Astrocyte (in vitro differentiated cells and primary cell): ENCODE measurements around the gene PPM1L. TPM values are rescaled to one million over a fixed set of nuclear protein-coding genes. Genes with fewer than 3 reads are reported as not detected.

Experiments
- DNase-seq: peaks from one replicate; pipeline ENCODE4 v3.0.0-alpha.2; 2010; ENCODE audit warnings: low read depth
- FAIRE-seq: peaks from 2 replicates; lab custom pipeline; 2011; peaks lifted over from hg19 to GRCh38; lab: Jason Lieb, UNC
- H2AFZ ChIP-seq: 2 replicates; pipeline ENCODE4 v1.6.0; 2012; ENCODE audit warnings: low read depth, low read length, inconsistent platforms
- H3K27ac ChIP-seq: 2 replicates; pipeline ENCODE4 v1.5.1; 2011; ENCODE audit warnings: low read depth, low read length, inconsistent platforms
- H3K27me3 ChIP-seq: 2 replicates; pipeline ENCODE4 v1.6.0; 2011; ENCODE audit warnings: low read length, inconsistent platforms; ENCODE audit not compliant: insufficient read depth
- H3K36me3 ChIP-seq: 2 replicates; pipeline ENCODE4 v1.5.1; 2011; ENCODE audit warnings: low read length, inconsistent platforms; ENCODE audit not compliant: insufficient read depth
- H3K4me1 ChIP-seq: 2 replicates; pipeline ENCODE4 v1.5.1; 2011; ENCODE audit warnings: low read length, inconsistent platforms; ENCODE audit not compliant: insufficient read depth
- H3K4me2 ChIP-seq: 2 replicates; pipeline ENCODE4 v1.6.0; 2012; ENCODE audit warnings: low read length, inconsistent platforms
- H3K4me3 ChIP-seq: 2 replicates; pipeline ENCODE4 v1.5.1; 2011; ENCODE audit warnings: low read depth, mild to moderate bottlenecking, low read length, inconsistent platforms; ENCODE audit not compliant: insufficient read depth
- H3K79me2 ChIP-seq: 2 replicates; pipeline ENCODE4 v1.6.0; 2012; ENCODE audit warnings: mild to moderate bottlenecking, low read length, inconsistent platforms; ENCODE audit not compliant: insufficient read depth
- H3K9ac ChIP-seq: 2 replicates; pipeline ENCODE4 v1.6.0; 2012; ENCODE audit warnings: mild to moderate bottlenecking, low read length, inconsistent platforms
- H3K9me3 ChIP-seq: 2 replicates; pipeline ENCODE4 v1.5.1; 2012; ENCODE audit warnings: low read depth, mild to moderate bottlenecking, low read length, inconsistent platforms; ENCODE audit not compliant: insufficient read depth
- H4K20me1 ChIP-seq: 2 replicates; pipeline ENCODE4 v1.6.0; 2012; ENCODE audit warnings: low read length, inconsistent platforms; ENCODE audit not compliant: insufficient read depth
- H3K27ac Mint-ChIP-seq: one replicate; pipeline ENCODE4 v1.8.0; 2021; ENCODE audit warnings: mild to moderate bottlenecking, mixed read lengths; ENCODE audit not compliant: unreplicated experiment
- H3K27me3 Mint-ChIP-seq: one replicate; pipeline ENCODE4 v1.8.0; 2021; ENCODE audit warnings: low read depth, mixed read lengths; ENCODE audit not compliant: unreplicated experiment
- H3K36me3 Mint-ChIP-seq: one replicate; pipeline ENCODE4 v1.8.0; 2021; ENCODE audit warnings: low read depth, mixed read lengths; ENCODE audit not compliant: unreplicated experiment
- H3K4me1 Mint-ChIP-seq: one replicate; pipeline ENCODE4 v1.8.0; 2021; ENCODE audit warnings: low read depth, mixed read lengths; ENCODE audit not compliant: unreplicated experiment
- H3K4me3 Mint-ChIP-seq: one replicate; pipeline ENCODE4 v1.8.0; 2021; ENCODE audit warnings: mild to moderate bottlenecking, moderate library complexity, mixed read lengths; ENCODE audit not compliant: unreplicated experiment
- H3K9me3 Mint-ChIP-seq: one replicate; pipeline ENCODE4 v1.8.0; 2021; ENCODE audit warnings: mild to moderate bottlenecking, mixed read lengths; ENCODE audit not compliant: unreplicated experiment
- EZH2 ChIP-seq: IDR thresholded peaks from 2 replicates; pipeline ENCODE4 v1.6.1; 2012; ENCODE audit warnings: mild to moderate bottlenecking, low read length, inconsistent platforms; ENCODE audit not compliant: insufficient read depth
- total RNA-seq: library from RNA; stranded (reverse); gene quantifications from 2 replicates; pipeline ENCODE4 v1.2.1, GENCODE V29; 2021
- TF ChIP-seq, protein P1 (sequence below): IDR thresholded peaks from 2 replicates; pipeline ENCODE4 v1.5.1; 2011; ENCODE audit warnings: low read depth, mild to moderate bottlenecking, inconsistent platforms, low read length, moderate library complexity; ENCODE audit not compliant: insufficient read depth

Gene PPM1L
- total RNA-seq, 1 donor from 2014 or later, result 6.3 TPM

DNA sequence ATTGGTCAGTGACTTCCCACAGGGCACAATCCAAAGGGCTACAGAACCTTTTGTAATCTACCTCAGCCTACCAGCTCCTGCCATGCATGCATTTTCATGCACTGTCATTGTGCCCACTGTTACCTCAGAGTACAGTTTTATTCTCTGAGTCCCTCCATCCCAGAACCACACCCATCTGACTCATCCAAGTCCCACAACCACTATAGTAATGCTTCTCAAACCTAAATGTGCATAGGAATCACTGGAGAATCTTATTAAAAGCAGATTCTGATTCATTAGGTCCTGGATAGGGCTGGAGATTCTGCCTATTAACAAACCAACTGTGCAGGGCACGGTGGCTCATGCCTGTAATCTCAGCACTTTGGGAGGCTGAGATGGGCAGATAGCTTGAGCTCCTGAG lies 352.8 kb downstream of the PPM1L start:
- H3K36me3 ChIP-seq, result no peaks in the 10 kb centered on the region
- H3K9ac ChIP-seq, result no peak overlapping the region
- Mint-ChIP-seq H3K4me3 (no peak overlapping the region), H3K27ac (no peak overlapping the region), H3K27me3 (peaks cover 9% of the 10 kb centered on the region), H3K4me1 (peaks cover 2% of the 10 kb centered on the region), H3K36me3 (peaks cover 2% of the 10 kb centered on the region), H3K9me3 (peaks cover 3% of the 10 kb centered on the region)
- TF ChIP-seq EZH2, result no peak
- TF ChIP-seq, protein P1, sequence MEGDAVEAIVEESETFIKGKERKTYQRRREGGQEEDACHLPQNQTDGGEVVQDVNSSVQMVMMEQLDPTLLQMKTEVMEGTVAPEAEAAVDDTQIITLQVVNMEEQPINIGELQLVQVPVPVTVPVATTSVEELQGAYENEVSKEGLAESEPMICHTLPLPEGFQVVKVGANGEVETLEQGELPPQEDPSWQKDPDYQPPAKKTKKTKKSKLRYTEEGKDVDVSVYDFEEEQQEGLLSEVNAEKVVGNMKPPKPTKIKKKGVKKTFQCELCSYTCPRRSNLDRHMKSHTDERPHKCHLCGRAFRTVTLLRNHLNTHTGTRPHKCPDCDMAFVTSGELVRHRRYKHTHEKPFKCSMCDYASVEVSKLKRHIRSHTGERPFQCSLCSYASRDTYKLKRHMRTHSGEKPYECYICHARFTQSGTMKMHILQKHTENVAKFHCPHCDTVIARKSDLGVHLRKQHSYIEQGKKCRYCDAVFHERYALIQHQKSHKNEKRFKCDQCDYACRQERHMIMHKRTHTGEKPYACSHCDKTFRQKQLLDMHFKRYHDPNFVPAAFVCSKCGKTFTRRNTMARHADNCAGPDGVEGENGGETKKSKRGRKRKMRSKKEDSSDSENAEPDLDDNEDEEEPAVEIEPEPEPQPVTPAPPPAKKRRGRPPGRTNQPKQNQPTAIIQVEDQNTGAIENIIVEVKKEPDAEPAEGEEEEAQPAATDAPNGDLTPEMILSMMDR, result no peak
- H4K20me1 ChIP-seq, result no peaks in the 10 kb centered on the region
- H3K9me3 ChIP-seq, result peaks cover 2% of the 10 kb centered on the region
- no peak for FAIRE-seq
- H3K4me3 ChIP-seq, result no peak overlapping the region
- peaks cover 4% of the 10 kb centered on the region for H3K4me1 ChIP-seq
- no peak overlapping the region for H2AFZ ChIP-seq
- H3K27me3 ChIP-seq, result no peaks in the 10 kb centered on the region
- no peak overlapping the region for H3K4me2 ChIP-seq
- H3K79me2 ChIP-seq, result no peaks in the 10 kb centered on the region
- peak; percentile 39 for DNase-seq
- H3K27ac ChIP-seq, result no peak overlapping the region

DNA sequence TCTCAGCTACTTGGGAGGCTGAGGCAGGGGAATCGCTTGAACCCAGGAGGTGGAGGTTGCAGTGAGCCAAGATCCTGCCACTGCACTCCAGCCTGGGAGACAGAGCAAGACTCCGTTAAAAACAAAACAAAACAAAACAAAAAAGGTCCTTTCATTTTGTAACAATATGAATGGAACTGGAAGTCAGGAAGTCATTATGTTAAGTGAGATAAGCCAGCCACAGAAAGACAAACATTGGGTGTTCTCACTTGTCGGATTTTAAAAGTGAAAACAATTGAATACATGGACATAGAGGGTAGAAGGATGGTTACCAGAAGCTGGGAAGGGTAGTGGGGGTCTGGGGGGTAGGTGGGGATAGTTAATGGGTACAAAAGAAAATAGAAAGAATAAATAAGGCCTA lies 361.6 kb downstream of the PPM1L start:
- Histone ChIP-seq H3K27me3 (no peaks in the 10 kb centered on the region), H3K79me2 (no peaks in the 10 kb centered on the region), H3K9me3 (peaks cover 7% of the 10 kb centered on the region), H4K20me1 (no peaks in the 10 kb centered on the region), H3K4me1 (no peaks in the 10 kb centered on the region), H3K9ac (no peak overlapping the region), H3K36me3 (no peaks in the 10 kb centered on the region), H2AFZ (no peak overlapping the region), H3K27ac (no peak overlapping the region), H3K4me3 (no peak overlapping the region), H3K4me2 (no peak overlapping the region)
- FAIRE-seq (no peak), DNase-seq (no peak)
- H3K27me3 Mint-ChIP-seq, result no peaks in the 10 kb centered on the region
- H3K36me3 Mint-ChIP-seq, result peaks cover 4% of the 10 kb centered on the region
- peaks cover 33% of the 10 kb centered on the region for H3K9me3 Mint-ChIP-seq
- H3K4me1 Mint-ChIP-seq, result no peaks in the 10 kb centered on the region
- TF ChIP-seq, protein P1, result no peak
- TF ChIP-seq EZH2, result no peak
- no peak overlapping the region for H3K27ac Mint-ChIP-seq
- H3K4me3 Mint-ChIP-seq, result no peak overlapping the region

DNA sequence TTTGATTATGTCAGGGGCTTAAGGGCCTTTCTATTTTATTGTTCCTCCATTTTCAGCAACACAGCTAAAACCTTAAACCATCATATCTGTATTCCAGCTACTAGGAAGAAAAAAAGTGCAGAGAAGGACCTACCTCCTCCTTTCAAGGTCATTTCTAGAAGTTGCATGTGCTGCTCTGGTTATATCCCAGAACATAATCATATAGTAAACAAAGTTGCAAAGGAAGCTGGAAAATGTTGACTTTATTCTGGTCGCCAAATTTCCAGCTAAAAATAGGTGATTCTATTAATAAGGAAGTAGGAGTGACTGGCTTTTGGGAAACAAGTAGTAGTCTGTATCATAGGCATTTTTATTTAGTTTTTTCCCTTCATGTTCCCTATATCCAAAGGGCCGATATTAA lies 370.5 kb downstream of the PPM1L start:
- no peaks in the 10 kb centered on the region for H4K20me1 ChIP-seq
- Mint-ChIP-seq H3K27me3 (no peaks in the 10 kb centered on the region), H3K4me3 (no peak overlapping the region), H3K36me3 (peaks cover 1% of the 10 kb centered on the region), H3K27ac (no peak overlapping the region), H3K9me3 (peaks cover 21% of the 10 kb centered on the region), H3K4me1 (no peaks in the 10 kb centered on the region)
- no peak overlapping the region for H3K9ac ChIP-seq
- H3K4me1 ChIP-seq, result no peaks in the 10 kb centered on the region
- FAIRE-seq (no peak), DNase-seq (no peak)
- no peak overlapping the region for H3K4me2 ChIP-seq
- no peak overlapping the region for H3K4me3 ChIP-seq
- H3K27ac ChIP-seq, result no peak overlapping the region
- no peaks in the 10 kb centered on the region for H3K27me3 ChIP-seq
- no peaks in the 10 kb centered on the region for H3K9me3 ChIP-seq
- H3K36me3 ChIP-seq, result no peaks in the 10 kb centered on the region
- H2AFZ ChIP-seq, result no peak overlapping the region
- no peaks in the 10 kb centered on the region for H3K79me2 ChIP-seq
- TF ChIP-seq, protein P1, result no peak
- TF ChIP-seq EZH2, result no peak
